Brain pericyte (primary cell): ENCODE measurements around the gene UBE2E1.

ENCODE experiments used
- DNase-seq: peaks from one replicate; pipeline ENCODE4 v3.0.0-alpha.2; 2012; ENCODE audit warnings: low read depth, low spot score

Gene UBE2E1

DNA sequence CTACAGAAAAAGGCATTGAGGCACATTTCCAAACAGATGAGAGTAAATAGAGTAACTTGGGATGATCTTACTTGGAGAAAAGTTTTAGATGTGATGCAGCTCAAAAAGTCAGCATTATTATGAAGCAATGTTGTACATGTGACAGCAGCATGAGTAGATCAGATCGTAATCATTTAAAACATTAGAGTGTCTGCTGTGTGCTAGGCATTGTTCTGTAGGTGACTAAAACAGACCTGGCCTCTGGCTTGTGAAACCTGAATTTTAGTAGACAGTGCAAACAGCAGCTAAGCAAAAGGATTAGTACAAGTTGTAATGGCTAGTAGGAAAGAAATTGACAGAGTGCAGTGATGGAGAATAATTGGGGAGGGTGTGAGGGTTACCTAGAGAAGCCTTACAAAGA is 15.1 kb downstream of the UBE2E1 start:
- no peak for DNase-seq

DNA sequence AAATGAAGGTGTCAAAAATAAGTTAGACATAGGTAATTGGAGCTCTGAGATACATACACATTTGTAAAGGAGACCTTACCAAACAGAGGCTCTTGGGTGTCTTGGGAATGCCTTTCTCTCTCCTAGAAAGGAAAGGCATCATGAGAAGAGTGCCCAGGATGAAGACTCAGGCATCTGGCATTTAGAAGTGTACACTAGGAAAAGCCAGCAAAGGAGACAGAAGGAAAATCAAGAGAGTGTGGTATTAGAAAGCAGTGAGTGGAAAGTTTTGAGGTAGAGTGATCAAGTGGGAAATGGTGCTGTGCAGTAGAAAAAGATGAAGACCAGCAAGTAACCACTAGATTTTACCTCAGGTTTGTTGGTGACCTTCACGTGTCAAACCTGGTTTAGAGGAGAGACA is 16.1 kb downstream of the UBE2E1 start:
- no peak for DNase-seq

GRCh38 chr3:23822559-23822958 is 16.8 kb downstream of the UBE2E1 start:
- no peak for DNase-seq

DNA sequence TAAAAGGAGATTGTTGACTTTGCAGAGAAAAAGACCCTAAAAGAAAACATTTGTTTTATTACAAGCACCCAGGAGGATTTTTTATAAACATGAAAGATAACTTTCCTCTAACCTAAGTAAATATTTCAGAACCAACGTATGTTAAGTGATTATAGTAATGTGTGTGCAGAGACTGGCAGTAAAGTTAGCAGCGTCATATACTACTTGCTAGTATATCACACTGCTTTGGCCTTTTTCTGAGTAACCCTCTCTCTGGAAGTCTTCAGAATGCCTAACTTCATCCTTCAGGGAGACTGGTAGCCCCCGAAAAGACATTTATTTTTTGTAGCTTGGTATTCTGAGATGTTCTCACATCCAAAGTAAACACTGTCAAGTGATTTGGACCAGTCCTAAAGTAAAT is 17.9 kb downstream of the UBE2E1 start:
- DNase-seq = no peak

- no peak for DNase-seq
These were observed 19.1 kb downstream of the UBE2E1 start for GRCh38 chr3:23824699-23825444.

GRCh38 chr3:23825802-23826201 is 20.0 kb downstream of the UBE2E1 start:
- DNase-seq = no peak

GRCh38 chr3:23826382-23827064 is 20.8 kb downstream of the UBE2E1 start:
- DNase-seq = no peak

- no peak for DNase-seq
These were observed 23.6 kb downstream of the UBE2E1 start for GRCh38 chr3:23829242-23829934.

DNA sequence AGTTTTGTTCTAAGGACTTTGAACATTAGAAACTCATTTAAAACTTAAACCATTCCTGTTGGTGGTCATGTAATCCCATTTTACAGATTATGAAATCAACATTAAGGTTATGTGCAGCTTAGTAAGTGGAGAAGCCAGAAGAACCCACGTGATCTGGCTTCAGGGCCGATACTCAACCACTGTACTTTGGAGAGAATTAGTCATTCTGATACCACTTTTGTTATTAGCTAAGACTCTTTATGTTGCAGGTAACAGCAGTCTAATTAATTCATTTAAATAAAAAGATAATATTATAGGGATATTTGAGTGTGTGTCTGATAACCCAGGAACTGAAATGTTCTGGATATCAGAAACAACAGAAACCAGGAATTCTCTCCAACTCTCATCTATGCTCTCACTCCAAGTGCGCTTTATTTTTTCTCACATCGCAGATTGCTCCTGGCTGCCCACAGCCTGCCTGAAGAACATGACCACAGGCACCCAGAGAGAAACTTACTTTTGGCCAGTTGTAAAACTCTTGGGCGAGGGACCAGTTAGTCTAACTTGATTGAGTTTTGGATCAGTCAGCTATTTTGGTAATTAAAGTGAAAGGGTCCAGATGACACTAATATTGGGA is 25.2 kb downstream of the UBE2E1 start:
- no peak for DNase-seq

DNA sequence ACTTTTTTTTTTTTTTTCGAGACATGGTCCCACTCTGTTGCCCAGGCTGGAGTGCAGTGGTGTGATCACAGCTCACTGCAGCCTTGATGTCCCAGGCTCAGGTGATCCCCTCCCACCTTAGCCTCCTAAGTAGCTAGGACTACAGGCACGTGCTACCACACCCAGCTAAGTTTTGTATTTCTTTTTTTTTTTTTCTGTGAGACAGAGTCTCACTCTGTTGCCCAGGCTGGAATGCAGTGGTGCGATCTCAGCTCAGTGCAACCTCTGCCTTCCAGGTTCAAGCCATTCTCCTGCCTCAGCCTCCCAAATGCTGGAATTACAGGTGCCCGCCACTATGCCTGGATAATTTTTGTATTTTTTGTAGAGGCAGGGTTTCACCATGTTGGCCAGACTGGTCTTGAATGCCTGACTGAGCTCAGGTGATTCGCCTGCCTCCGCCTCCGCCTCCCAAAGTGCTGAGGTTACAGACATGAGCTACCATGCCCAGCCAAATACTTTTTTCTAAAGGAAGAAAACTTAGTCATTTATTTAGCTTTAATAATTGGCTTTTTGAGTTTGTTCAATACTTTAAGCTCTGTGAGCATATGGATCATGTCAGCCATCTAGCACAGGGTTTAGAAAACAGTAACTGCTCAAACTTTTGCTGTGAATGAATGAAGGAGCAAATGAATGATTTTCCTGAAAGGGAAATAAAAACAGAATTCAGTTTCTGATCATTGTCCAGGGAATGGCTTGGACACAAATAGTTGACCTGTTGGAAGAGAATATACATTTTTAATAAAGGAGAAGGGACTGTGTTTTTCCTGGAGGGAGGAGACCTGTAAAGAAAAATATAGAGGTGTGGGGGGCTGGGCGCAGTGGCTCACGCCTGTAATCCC is 26.0 kb downstream of the UBE2E1 start:
- no peak for DNase-seq

- DNase-seq = no peak
These were observed 26.8 kb downstream of the UBE2E1 start for GRCh38 chr3:23832523-23832922.

GRCh38 chr3:23834082-23834870 is 28.5 kb downstream of the UBE2E1 start:
- DNase-seq = no peak

GRCh38 chr3:23835087-23835486 is 29.3 kb downstream of the UBE2E1 start:
- DNase-seq = no peak

GRCh38 chr3:23835802-23836201 is 30.0 kb downstream of the UBE2E1 start:
- no peak for DNase-seq

GRCh38 chr3:23836536-23837230 is 30.9 kb downstream of the UBE2E1 start:
- DNase-seq = no peak

- DNase-seq = no peak
These were observed 31.5 kb downstream of the UBE2E1 start for GRCh38 chr3:23837286-23837685.

GRCh38 chr3:23837691-23838090 is 31.9 kb downstream of the UBE2E1 start:
- no peak for DNase-seq

DNA sequence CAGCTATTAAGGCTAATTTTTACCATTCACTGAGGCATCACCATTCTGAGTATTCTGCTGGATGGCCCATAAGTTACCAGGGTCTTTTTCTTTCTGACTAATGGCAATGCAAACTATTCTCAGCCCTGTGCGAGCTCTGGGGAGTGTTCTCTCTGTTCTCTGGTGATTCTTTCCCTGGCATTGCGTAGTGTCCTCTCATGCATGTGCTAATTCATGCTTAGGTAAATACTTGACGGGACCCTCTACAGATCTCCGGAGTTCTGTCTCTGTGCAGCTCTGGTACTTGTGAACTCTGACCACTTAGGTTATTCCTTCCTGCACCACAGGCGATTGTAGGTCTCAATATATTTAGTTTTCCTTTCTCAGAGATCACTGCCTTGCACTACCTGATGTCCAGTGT is 34.8 kb downstream of the UBE2E1 start:
- no peak for DNase-seq

DNA sequence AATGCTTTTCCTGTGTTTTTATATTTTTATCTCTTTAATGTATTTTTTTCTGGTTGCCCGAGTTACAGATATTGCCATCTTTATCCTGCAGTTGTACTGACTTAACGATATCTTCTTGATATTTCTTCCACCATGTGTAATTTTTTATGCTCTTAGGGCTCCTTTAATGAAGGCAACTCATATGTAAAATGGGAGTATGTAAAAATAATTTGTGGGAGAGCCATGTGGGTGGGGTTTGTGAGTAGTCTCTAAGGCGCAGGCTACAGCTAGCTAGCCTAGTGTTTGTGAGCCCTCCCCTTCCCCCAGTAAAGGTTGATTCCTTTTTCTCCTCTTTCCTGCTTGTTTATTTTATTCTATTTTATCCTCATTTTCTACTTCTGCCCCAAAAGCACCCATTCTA is 38.1 kb downstream of the UBE2E1 start:
- DNase-seq = no peak
